ENCODE data around the gene PNMA5.

Gene PNMA5

DNA sequence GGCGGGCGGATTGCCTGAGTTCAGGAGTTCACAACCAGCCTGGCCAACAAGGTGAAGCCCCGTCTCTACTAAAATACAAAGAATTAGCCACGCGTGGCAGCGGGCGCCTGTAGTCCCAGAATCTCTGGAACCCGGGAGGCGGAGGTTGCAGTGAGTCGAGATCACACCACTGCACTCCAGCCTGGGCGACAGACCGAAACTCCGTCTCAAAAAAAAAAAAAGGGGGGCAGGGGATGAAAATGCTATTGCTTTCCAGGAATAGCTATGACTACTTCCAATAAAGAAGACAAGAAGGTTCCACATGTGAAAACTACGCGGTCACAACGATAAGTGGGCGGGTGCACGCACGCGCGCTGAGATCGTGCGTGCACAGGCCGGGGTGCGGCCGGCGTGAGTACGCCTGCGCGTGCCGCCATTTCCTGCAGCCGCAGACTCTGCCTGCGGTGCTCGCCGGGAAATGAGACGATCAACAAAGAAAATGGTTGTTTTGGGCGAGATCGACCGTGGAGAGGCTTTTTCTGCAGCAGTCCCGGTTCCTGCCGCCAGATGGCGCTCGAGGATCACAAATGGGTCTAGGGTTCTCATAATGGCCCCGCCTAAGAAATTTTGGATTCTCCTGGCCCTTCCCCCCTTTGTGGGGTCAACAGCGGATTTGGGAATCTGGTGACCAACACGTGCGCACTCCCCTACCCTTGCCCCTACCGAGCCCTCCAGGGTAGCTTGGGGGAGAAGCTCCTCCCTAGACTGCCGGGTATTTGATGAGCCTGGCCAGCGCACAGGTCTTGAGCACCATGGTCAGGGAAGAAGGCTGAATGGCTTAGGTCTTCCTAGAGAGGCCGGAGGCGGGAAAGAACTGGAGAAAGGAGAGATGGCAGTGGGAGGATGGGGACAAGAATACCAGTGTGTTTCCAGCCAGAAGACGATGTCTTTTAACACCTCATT, 35.1 kb downstream of the PNMA5 start:
- peak; percentile 94 for DNase-seq

GRCh38 chrX:152958047-152958446, 35.9 kb downstream of the PNMA5 start:
- no peak for DNase-seq

DNA sequence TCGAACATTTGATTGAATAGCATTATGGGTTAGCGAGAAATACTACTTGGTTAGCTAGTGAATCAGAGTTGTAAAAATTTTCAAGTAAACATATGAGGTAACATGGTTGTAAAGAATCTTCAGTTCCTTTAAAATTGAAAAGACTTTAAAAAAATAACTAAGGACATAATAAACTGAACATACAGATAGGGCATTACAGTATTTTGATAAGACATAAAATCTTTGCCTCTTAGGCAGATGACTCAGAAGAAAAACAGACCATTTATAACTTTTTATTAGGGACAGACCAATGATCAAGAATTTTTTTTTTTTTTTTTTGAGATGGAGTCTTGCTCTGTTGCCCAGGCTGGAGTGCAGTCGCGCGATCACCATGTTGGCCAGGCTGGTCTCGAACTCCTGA, 43.1 kb downstream of the PNMA5 start:
- no peak for DNase-seq

DNA sequence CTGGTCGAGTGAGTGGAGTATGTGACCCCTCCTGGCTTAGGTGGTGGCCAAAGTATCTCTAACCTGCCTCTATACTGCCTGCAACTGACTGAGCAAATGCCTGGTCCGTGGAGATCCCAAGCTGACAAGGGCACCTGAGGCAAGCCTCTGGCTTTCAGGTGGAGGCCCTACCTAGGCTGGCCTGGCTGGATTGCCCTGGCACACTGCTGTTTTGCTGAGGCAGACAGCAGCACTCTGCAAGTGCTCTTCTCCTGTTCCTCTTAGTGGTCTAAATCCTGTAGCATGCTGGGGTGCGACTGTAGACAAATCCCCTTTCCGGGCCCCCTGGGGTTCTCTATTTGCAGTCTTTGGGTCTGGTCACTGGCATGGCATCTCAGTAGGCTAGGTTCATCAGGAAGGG, 44.8 kb downstream of the PNMA5 start:
- DNase-seq, result no peak

DNA sequence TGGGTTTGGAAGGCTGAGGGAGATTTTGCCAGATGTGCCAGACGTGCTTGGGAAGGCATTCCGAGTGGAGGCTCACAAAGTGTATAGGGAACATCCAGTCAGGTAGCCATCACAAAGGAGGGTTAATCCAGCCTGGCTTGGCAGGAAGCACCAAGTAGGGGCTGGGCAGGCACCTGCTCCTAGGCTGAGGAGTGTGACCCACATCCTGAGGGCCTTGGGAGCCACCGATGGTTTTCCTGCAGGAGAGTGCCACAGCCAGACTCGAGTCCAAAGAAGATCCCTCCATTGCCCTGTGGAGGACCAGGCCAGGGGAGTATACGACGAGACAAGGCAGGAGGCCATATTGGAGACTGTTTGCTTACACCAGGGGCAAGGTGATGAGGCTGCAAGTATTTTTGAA, 47.2 kb downstream of the PNMA5 start:
- DNase-seq, result no peak

DNA sequence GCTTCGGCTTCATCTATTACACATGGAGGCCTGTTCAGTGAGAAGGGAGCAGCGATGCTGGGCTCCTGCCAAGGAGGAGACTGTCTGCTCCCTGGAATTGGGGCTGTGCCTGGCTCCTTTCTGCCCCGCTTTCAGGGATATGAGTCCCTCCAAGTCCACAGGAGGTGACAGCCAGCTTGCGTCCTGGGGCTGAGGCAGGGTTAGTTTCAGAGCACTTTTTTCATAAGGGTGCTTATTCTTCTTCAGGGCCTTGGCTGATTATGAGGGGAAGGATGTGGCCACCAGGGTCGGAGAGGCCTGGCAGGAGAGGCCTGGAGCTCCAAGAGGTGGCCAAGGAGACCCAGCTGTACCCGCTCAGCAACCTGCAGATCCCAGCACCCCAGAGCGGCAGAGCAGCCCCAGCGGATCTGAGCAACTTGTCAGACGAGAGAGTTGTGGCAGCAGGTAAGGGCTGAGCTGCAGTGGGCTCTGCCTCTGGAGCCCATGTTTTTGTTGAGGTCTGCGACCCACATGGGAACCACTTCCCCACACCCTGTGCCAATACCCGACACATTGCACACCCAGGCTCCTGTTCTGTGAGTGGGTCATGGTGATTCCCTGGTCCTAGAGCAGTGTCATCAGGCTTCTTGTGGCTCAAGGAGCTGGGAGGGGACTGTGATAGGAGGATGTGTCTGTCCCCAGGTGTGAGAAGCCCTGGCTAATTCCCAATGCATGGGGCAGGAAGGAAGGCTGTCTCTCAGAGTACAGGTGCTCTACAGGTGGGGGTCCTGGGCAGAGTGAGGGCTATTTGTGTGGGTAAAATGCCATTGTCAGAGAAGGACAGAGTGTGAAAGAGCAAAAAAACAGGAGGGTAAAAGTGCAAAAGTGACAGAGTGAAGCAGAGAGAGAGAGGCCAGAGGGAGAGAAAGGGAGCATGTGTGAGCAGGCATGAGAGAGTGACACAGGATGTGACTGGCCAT, 48.6 kb downstream of the PNMA5 start:
- no peak for DNase-seq

DNA sequence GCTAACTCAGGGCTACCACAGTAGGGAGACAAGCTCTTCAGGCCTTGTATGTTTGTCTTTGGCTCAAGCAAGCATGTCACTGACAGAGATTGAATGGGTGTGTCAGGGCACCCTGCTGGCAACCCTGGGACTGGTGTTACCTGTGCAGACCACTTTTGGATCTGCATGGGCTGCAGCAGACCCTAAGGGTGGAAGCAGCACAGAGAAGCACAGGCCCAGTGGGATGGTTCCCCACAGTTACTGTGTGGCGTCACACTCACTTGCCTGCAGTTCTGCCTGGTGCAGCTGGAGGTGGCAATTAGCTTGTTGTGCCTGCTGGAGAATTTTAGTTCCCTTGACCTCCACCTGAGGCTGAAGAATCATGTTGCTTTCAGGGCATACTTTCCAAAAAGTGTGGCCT, 50.1 kb downstream of the PNMA5 start:
- DNase-seq, result no peak

DNA sequence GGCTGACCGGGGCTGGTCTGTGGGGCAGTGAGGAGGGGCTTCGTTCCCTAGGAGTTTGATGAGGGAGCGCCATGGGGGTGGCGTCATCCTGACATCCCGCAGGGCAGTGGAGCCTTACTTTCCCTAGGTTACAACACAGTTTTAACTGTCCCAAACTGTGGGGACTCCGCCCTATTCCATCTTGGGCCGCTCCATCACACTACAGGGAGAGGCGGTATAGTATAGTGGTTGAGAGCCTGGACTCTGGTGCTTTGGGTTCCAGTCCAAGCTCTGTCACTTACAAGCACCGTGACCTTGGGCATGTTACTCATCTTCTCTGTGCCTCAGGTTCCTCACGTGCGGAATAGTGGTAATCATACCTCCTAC, 51.9 kb downstream of the PNMA5 start:
- no peak for DNase-seq

GRCh38 chrX:152941328-152942076, 52.4 kb downstream of the PNMA5 start:
- DNase-seq, result peak; percentile 90

Data from activated T-cell treated with anti-CD3 and anti-CD28 coated beads, Interleukin-2, amount 50 U/mL, for 1 hour (primary cell).